HEK293 (cell line): Measurements from ENCODE around the gene PLSCR1.
A peak's percentile ranks its signal among the peaks of the same experiment; 100 is the strongest.

Source experiments
- GLIS1 ChIP-seq: fragments of 450-650 bp; formaldehyde crosslinking; IDR thresholded peaks from 2 replicates; pipeline ENCODE4 v1.5.1; 2016; ENCODE audit warnings: missing biosample characterization, missing genetic modification characterization
- GLIS2 ChIP-seq: fragments of 450-650 bp; formaldehyde crosslinking; IDR thresholded peaks from 2 replicates; pipeline ENCODE4 v1.5.1; 2016; ENCODE audit warnings: missing biosample characterization, missing genetic modification characterization
- HIC1 ChIP-seq: fragments of 450-650 bp; formaldehyde crosslinking; IDR thresholded peaks from 2 replicates; pipeline ENCODE4 v1.5.1; 2016; ENCODE audit warnings: missing biosample characterization, missing genetic modification characterization
- MYNN ChIP-seq: fragments of 450-650 bp; formaldehyde crosslinking; IDR thresholded peaks from 2 replicates; pipeline ENCODE4 v1.5.1; 2016; ENCODE audit warnings: missing biosample characterization, missing genetic modification characterization, borderline replicate concordance
- PRDM4 ChIP-seq: fragments of 450-650 bp; formaldehyde crosslinking; IDR thresholded peaks from 2 replicates; pipeline ENCODE4 v1.5.1; 2017; ENCODE audit warnings: missing biosample characterization, missing genetic modification characterization
- RBAK ChIP-seq: fragments of 450-650 bp; formaldehyde crosslinking; IDR thresholded peaks from 2 replicates; pipeline ENCODE4 v1.5.1; 2016; ENCODE audit warnings: missing biosample characterization, missing genetic modification characterization
- ZBTB10 ChIP-seq: fragments of 450-650 bp; formaldehyde crosslinking; IDR thresholded peaks from 2 replicates; pipeline ENCODE4 v1.5.1; 2016; ENCODE audit warnings: missing biosample characterization, missing genetic modification characterization
- ZBTB6 ChIP-seq: fragments of 450-650 bp; formaldehyde crosslinking; IDR thresholded peaks from 2 replicates; pipeline ENCODE4 v1.5.1; 2017; ENCODE audit warnings: missing biosample characterization, missing genetic modification characterization
- ZBTB8A ChIP-seq: fragments of 450-650 bp; formaldehyde crosslinking; IDR thresholded peaks from 2 replicates; pipeline ENCODE4 v1.5.1; 2016; ENCODE audit warnings: missing biosample characterization, missing genetic modification characterization
- ZNF140 ChIP-seq: fragments of 450-650 bp; formaldehyde crosslinking; IDR thresholded peaks from 2 replicates; pipeline ENCODE4 v1.5.1; 2016; ENCODE audit warnings: missing biosample characterization, missing genetic modification characterization
- ZNF16 ChIP-seq: fragments of 450-650 bp; formaldehyde crosslinking; IDR thresholded peaks from 2 replicates; pipeline ENCODE4 v1.5.1; 2016; ENCODE audit warnings: low read depth, missing biosample characterization, missing genetic modification characterization
- ZNF174 ChIP-seq: fragments of 450-650 bp; formaldehyde crosslinking; IDR thresholded peaks from 2 replicates; pipeline ENCODE4 v1.5.0; 2017; ENCODE audit warnings: missing biosample characterization, mild to moderate bottlenecking, missing genetic modification characterization
- ZNF239 ChIP-seq: fragments of 450-650 bp; formaldehyde crosslinking; IDR thresholded peaks from 2 replicates; pipeline ENCODE4 v1.5.1; 2016; ENCODE audit warnings: missing biosample characterization, missing genetic modification characterization
- ZNF324 ChIP-seq: fragments of 450-650 bp; formaldehyde crosslinking; IDR thresholded peaks from 2 replicates; pipeline ENCODE4 v1.5.1; 2016; ENCODE audit warnings: missing biosample characterization, missing genetic modification characterization
- ZNF335 ChIP-seq: fragments of 450-650 bp; formaldehyde crosslinking; conservative IDR thresholded peaks from 2 replicates; pipeline ENCODE4 v1.5.1; 2016; ENCODE audit warnings: missing biosample characterization, missing genetic modification characterization
- ZNF354C ChIP-seq: fragments of 450-650 bp; formaldehyde crosslinking; IDR thresholded peaks from 2 replicates; pipeline ENCODE4 v1.5.1; 2016; ENCODE audit warnings: missing biosample characterization, missing genetic modification characterization, low read depth, borderline replicate concordance
- ZNF394 ChIP-seq: fragments of 450-650 bp; formaldehyde crosslinking; IDR thresholded peaks from 2 replicates; pipeline ENCODE4 v1.5.1; 2016; ENCODE audit warnings: missing biosample characterization, missing genetic modification characterization, mild to moderate bottlenecking, moderate library complexity, borderline replicate concordance
- ZNF544 ChIP-seq: fragments of 450-650 bp; formaldehyde crosslinking; IDR thresholded peaks from 2 replicates; pipeline ENCODE4 v1.5.0; 2017; ENCODE audit warnings: missing biosample characterization, missing genetic modification characterization
- ZNF629 ChIP-seq: fragments of 450-650 bp; formaldehyde crosslinking; IDR thresholded peaks from 2 replicates; pipeline ENCODE4 v1.5.1; 2017; ENCODE audit warnings: missing biosample characterization, missing genetic modification characterization
- ZNF670 ChIP-seq: fragments of 450-650 bp; formaldehyde crosslinking; IDR thresholded peaks from 2 replicates; pipeline ENCODE4 v1.5.1; 2016; ENCODE audit warnings: missing biosample characterization, missing genetic modification characterization, low read depth
- ZNF707 ChIP-seq: fragments of 450-650 bp; formaldehyde crosslinking; IDR thresholded peaks from 2 replicates; pipeline ENCODE4 v1.5.1; 2016; ENCODE audit warnings: missing biosample characterization, missing genetic modification characterization
- TF ChIP-seq, protein P1 (sequence below): fragments of 450-650 bp; formaldehyde crosslinking; IDR thresholded peaks from 2 replicates; pipeline ENCODE4 v1.5.1; 2016; ENCODE audit warnings: missing biosample characterization, missing genetic modification characterization
- TF ChIP-seq, protein P2 (sequence below): fragments of 450-650 bp; formaldehyde crosslinking; optimal IDR thresholded peaks from 2 replicates; pipeline ENCODE3; 2016; ENCODE audit warnings: missing biosample characterization, mild to moderate bottlenecking, missing genetic modification characterization
- TF ChIP-seq, protein P3 (sequence below): fragments of 450-650 bp; formaldehyde crosslinking; IDR thresholded peaks from 2 replicates; pipeline ENCODE4 v1.5.1; 2017; ENCODE audit warnings: missing biosample characterization, missing genetic modification characterization
- TF ChIP-seq, protein P4 (sequence below): fragments of 450-650 bp; formaldehyde crosslinking; IDR thresholded peaks from 2 replicates; pipeline ENCODE4 v1.5.1; 2016; ENCODE audit warnings: missing biosample characterization, missing genetic modification characterization

Gene PLSCR1

GRCh38 chr3:146544002-146544928 is at the start of gene PLSCR1 (continued):
- no peak for TF ChIP-seq ZNF670 (tag by site-specific recombination)
- no peak for TF ChIP-seq ZNF324
- TF ChIP-seq HIC1, result 0 out of 2 replicates have a peak, but pooled peaks have one; percentile 52
- TF ChIP-seq ZNF394 (tag by site-specific recombination), result no peak
- no peak; the same call in 1 of the 2 replicates for TF ChIP-seq ZNF629 (tag by site-specific recombination)
- TF ChIP-seq, protein P1, sequence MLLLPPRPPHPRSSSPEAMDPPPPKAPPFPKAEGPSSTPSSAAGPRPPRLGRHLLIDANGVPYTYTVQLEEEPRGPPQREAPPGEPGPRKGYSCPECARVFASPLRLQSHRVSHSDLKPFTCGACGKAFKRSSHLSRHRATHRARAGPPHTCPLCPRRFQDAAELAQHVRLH, result no peak
- TF ChIP-seq ZBTB8A (tag by site-specific recombination), result no peak; the same call in 1 of the 2 replicates
- no peak for TF ChIP-seq ZNF707 (tag by site-specific recombination)
- TF ChIP-seq ZNF16 (tag by site-specific recombination), result no peak
- no peak for TF ChIP-seq ZBTB10 (tag by site-specific recombination)
- no peak for TF ChIP-seq ZNF354C
- no peak for TF ChIP-seq ZNF239 (tag by site-specific recombination)
- no peak for TF ChIP-seq ZNF140
- peak; percentile 76 for TF ChIP-seq GLIS2 (tag by site-specific recombination)
- no peak for TF ChIP-seq ZNF544
- TF ChIP-seq ZBTB6 (tag by site-specific recombination), result peak; percentile 66
- peak; percentile 86 for TF ChIP-seq ZNF335 (tag by site-specific recombination)
- TF ChIP-seq MYNN (tag by site-specific recombination), result no peak
- TF ChIP-seq RBAK (tag by site-specific recombination), result no peak
- no peak for TF ChIP-seq ZNF174 (tag by site-specific recombination)
- TF ChIP-seq PRDM4 (tag by site-specific recombination), result peak; percentile 37; the same call in 1 of the 2 replicates
- TF ChIP-seq, protein P2, sequence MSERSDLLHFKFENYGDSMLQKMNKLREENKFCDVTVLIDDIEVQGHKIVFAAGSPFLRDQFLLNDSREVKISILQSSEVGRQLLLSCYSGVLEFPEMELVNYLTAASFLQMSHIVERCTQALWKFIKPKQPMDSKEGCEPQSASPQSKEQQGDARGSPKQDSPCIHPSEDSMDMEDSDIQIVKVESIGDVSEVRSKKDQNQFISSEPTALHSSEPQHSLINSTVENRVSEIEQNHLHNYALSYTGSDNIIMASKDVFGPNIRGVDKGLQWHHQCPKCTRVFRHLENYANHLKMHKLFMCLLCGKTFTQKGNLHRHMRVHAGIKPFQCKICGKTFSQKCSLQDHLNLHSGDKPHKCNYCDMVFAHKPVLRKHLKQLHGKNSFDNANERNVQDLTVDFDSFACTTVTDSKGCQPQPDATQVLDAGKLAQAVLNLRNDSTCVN (tag by site-specific recombination), result peak; percentile 62
- peak; percentile 43; the same call in 1 of the 2 replicates for TF ChIP-seq GLIS1 (tag by site-specific recombination)
- TF ChIP-seq, protein P3, sequence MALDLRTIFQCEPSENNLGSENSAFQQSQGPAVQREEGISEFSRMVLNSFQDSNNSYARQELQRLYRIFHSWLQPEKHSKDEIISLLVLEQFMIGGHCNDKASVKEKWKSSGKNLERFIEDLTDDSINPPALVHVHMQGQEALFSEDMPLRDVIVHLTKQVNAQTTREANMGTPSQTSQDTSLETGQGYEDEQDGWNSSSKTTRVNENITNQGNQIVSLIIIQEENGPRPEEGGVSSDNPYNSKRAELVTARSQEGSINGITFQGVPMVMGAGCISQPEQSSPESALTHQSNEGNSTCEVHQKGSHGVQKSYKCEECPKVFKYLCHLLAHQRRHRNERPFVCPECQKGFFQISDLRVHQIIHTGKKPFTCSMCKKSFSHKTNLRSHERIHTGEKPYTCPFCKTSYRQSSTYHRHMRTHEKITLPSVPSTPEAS (tag by site-specific recombination), result no peak
- TF ChIP-seq, protein P4, sequence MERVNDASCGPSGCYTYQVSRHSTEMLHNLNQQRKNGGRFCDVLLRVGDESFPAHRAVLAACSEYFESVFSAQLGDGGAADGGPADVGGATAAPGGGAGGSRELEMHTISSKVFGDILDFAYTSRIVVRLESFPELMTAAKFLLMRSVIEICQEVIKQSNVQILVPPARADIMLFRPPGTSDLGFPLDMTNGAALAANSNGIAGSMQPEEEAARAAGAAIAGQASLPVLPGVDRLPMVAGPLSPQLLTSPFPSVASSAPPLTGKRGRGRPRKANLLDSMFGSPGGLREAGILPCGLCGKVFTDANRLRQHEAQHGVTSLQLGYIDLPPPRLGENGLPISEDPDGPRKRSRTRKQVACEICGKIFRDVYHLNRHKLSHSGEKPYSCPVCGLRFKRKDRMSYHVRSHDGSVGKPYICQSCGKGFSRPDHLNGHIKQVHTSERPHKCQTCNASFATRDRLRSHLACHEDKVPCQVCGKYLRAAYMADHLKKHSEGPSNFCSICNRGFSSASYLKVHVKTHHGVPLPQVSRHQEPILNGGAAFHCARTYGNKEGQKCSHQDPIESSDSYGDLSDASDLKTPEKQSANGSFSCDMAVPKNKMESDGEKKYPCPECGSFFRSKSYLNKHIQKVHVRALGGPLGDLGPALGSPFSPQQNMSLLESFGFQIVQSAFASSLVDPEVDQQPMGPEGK, result peak; percentile 57; the same call in 1 of the 2 replicates
